GM19324 (cell line): ENCODE results near the gene POLK.
"Not testable (repeated sequence)": the region's sequence is repeated elsewhere in the genome, so short reads cannot be mapped to it uniquely, and the experiment has no call there.

ENCODE experiments used
- ATAC-seq: cut with Tn5 transposase; IDR thresholded peaks from one replicate; pipeline ENCODE4 v1.9.1; 2021; ENCODE audit warnings: mild to moderate bottlenecking, moderate library complexity; ENCODE audit not compliant: unreplicated experiment, low FRiP score

The POLK gene

GRCh38 chr5:75509956-75510355 is 1.7 kb upstream of the POLK start:
- ATAC-seq, result no peak

- ATAC-seq, result no peak
Measured at GRCh38 chr5:75510417-75510835, 1.3 kb upstream of the POLK start.

GRCh38 chr5:75510836-75511434 is 756 bp upstream of the POLK start:
- peak; percentile 43 for ATAC-seq

GRCh38 chr5:75512383-75513074 is 838 bp downstream of the POLK start:
- no peak for ATAC-seq

- ATAC-seq, result no peak
Measured at GRCh38 chr5:75513841-75514240, 2.1 kb downstream of the POLK start.

GRCh38 chr5:75514323-75514722 is 2.6 kb downstream of the POLK start:
- no peak for ATAC-seq

- no peak for ATAC-seq
Measured at GRCh38 chr5:75519761-75520160, 8.1 kb downstream of the POLK start.

GRCh38 chr5:75521195-75521594 is 9.5 kb downstream of the POLK start:
- no peak for ATAC-seq

- no peak for ATAC-seq
Measured at GRCh38 chr5:75522025-75522424, 10.3 kb downstream of the POLK start.

GRCh38 chr5:75522542-75522941 is 10.9 kb downstream of the POLK start:
- no peak for ATAC-seq

GRCh38 chr5:75523275-75523674 is 11.6 kb downstream of the POLK start:
- ATAC-seq, result no peak

- peak; percentile 70 for ATAC-seq
Measured at GRCh38 chr5:75524071-75524470, 12.4 kb downstream of the POLK start.

- no peak for ATAC-seq
Measured at GRCh38 chr5:75524591-75524990, 12.9 kb downstream of the POLK start.

- ATAC-seq, result no peak
Measured at GRCh38 chr5:75525344-75525743, 13.7 kb downstream of the POLK start.

- ATAC-seq, result no peak
Measured at GRCh38 chr5:75526070-75526469, 14.4 kb downstream of the POLK start.

- no peak for ATAC-seq
Measured at GRCh38 chr5:75529185-75529584, 17.5 kb downstream of the POLK start.

GRCh38 chr5:75532190-75532589 is 20.5 kb downstream of the POLK start:
- ATAC-seq, result no peak

GRCh38 chr5:75533716-75534115 is 22.0 kb downstream of the POLK start:
- ATAC-seq, result not testable (repeated sequence)

GRCh38 chr5:75534734-75535133 is 23.0 kb downstream of the POLK start:
- ATAC-seq, result no peak

GRCh38 chr5:75536147-75536546 is 24.5 kb downstream of the POLK start:
- ATAC-seq, result no peak

- ATAC-seq, result no peak
Measured at GRCh38 chr5:75536694-75537360, 25.1 kb downstream of the POLK start.

GRCh38 chr5:75538211-75538610 is 26.5 kb downstream of the POLK start:
- ATAC-seq, result no peak
